GM20000 (cell line): ENCODE data around the gene RNF20.
"Not testable (repeated sequence)": the region's sequence is repeated elsewhere in the genome, so short reads cannot be mapped to it uniquely, and the experiment has no call there.

Source experiments
- DNase-seq: peaks from one replicate; pipeline ENCODE4 v3.0.0; 2012; ENCODE audit warnings: low spot score
- CTCF ChIP-seq: IDR thresholded peaks from 2 replicates; pipeline ENCODE4 v1.5.1; 2012; ENCODE audit warnings: mild to moderate bottlenecking, control low read depth; ENCODE audit errors: extremely low read depth, missing control alignments

Gene RNF20

GRCh38 chr9:101536351-101536750 is 2.7 kb downstream of the RNF20 start:
- no peak for TF ChIP-seq CTCF
- no peak for DNase-seq

DNA sequence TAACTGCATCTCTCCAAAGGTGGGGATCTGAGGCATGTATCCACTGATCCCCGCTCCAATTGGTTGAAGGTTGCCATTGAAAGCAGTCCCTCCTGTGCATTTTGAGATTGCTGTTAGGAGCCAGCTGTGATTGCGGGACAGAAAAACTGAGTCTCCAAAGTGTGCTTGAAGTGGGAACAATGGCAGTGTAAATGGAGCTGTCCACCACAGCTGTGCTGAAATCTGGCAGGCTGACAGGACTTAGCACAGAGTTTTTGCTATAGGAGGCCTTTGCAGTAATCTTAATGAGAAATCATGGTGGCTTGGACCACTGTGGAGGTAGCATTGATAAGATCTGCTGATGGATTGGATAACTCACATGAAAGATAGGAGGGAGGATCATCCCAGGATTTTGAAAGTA is 3.3 kb downstream of the RNF20 start:
- no peak for DNase-seq
- no peak for TF ChIP-seq CTCF

DNA sequence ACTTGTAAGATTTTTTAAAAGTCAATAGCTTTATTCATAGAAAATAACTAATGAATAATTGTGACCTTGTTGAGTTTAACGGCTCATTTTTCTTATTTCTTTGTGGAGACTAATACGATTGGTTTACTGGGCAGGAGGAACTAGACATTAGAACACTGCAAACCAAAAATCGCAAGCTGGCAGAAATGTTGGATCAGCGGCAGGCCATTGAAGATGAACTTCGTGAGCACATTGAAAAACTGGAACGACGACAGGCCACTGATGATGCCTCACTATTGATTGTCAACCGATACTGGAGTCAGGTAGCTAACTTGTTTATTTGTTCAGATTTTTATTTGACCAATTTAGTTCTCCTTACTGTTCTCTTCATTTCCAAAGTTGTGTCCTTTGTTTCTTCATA is 6.4 kb downstream of the RNF20 start:
- TF ChIP-seq CTCF: no peak
- DNase-seq: no peak

DNA sequence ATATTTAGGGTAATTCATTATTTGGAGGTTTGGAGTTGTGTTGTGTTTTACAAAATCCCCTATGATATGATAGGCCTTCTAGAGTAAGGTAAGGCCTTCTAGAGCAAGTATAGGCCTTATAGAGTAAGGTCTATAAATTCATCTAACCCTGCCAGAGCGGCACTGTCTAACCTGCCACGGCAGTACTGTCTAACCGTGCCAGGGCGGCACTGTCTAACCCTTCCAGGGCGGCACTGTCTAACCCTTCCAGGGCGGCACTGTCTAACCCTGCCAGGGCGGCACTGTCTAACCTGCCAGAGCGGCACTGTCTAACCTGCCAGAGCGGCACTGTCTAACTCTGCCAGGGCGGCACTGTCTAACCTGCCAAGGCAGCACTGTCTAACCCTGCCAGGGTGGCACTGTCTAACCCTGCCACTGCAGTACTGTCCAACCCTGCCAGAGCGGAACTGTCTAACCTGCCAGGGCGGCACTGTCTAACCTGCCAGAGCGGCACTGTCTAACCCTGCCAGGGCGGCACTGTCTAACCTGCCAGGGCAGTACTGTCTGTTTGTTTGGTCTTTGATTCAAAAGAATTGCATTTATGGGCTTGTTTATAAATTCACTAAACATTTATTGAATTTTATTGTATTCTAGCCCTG is 9.6 kb downstream of the RNF20 start:
- no peak for TF ChIP-seq CTCF
- no peak for DNase-seq

GRCh38 chr9:101549472-101550098 is 15.9 kb downstream of the RNF20 start:
- not testable (repeated sequence) for DNase-seq

DNA sequence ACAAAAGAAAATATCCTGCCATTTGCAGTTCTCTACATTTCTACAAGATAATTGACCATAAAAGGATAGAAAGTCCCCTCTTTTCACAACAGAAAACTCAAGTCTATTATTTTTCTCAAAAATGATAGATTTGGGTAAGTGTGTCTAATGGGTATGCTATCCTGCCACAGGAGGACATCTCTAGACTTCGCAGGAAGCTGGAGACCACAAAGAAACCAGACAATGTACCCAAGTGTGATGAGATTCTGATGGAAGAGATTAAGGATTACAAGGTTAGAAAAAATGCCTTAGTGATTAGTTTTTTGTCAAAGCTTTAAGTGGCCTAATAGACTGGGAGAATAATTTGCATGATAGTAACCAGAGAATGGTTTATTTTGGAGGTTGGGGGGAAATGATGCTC is 28.1 kb downstream of the RNF20 start:
- TF ChIP-seq CTCF: no peak
- DNase-seq: no peak

DNA sequence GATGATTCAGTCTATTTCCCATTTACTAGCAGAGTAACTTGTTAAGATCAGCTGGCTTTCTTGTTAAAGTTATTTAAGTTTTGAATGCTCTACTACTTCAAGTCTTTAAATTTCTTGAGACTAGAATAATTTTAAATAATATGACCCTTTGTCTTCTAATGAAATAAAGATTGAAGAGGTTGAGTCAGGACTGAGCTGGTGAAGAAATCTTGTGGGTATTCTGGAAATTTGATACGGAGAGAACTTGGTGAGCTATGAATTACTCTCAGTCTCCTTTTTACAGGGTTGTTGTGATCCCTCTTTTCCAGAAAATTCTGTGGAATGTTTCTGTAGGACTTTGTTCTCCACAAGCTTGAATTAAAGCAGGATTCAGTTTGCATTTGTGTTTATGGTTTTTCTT is 29.3 kb downstream of the RNF20 start:
- TF ChIP-seq CTCF: no peak
- DNase-seq: no peak

- no peak for DNase-seq
- TF ChIP-seq CTCF: no peak
Measured at GRCh38 chr9:101564252-101564651, 30.6 kb downstream of the RNF20 start.
